NK-92 (cell line): ENCODE measurements around the gene CMTM4.

ENCODE experiments used
- DNase-seq: peaks from one replicate; lab custom pipeline; 2025; ENCODE audit not compliant: unreplicated experiment; lab: John Stamatoyannopoulos, UW

The CMTM4 gene

DNA sequence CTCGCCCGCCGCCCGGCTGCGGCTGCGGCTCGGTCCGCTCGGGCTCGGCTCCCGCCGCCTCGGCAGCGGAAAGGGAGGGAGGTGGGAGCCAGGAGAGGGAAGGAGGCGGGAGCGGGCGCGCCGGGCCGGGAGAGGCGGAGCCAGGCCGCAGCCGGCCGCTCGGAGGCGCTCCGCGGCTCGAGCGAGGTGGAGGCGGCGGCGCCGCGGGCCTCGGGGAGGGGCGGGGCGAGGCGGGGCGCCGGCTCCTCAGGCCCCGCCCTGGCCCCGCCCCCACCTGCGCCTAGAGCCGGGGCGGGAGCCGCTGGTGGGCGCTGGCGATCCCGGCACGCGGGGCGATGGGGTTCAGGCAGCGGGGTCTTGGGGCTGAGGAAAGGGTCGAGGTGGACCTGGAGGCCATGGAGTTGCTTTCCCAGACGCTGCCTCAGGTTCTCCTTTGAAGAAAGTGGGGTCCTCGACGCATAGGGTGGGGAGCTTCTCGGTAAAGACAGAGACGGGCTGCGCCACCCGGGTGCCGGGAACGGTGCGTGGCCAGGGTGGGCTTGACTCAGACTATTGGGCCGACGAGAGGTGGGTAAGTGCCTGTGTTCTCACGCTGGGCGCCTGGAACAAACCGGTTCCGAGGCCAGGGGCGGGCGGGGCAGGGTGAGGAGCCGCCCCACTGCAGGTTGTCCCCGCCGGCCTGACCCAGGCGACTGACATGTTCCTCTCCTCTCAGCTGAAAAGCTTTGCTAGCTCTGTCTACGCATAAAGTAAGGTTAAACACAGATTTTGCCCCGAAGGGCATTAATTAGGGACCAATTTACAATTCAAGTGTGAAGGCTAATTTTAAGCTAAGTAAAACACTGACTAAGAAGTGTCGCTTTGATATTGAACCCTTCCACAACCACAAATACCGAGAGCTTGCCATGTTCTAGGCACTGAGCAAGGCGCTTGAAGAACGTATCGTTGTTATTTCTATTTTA, at the start of gene CMTM4:
Gene CMTM4, minus strand, starts transcription at position 75 of the 962 bp plus-strand sequence. CDS start 218 bp downstream, outside the sequence.
- DNase-seq = no peak

GRCh38 chr16:66746048-66746447, 49.5 kb upstream of the CMTM4 start:
- no peak for DNase-seq

- no peak for DNase-seq
Measured at GRCh38 chr16:66741950-66742808, 45.6 kb upstream of the CMTM4 start.

- DNase-seq = no peak
Measured at GRCh38 chr16:66741169-66741900, 44.8 kb upstream of the CMTM4 start.

GRCh38 chr16:66740533-66740932, 44.0 kb upstream of the CMTM4 start:
- DNase-seq = no peak

DNA sequence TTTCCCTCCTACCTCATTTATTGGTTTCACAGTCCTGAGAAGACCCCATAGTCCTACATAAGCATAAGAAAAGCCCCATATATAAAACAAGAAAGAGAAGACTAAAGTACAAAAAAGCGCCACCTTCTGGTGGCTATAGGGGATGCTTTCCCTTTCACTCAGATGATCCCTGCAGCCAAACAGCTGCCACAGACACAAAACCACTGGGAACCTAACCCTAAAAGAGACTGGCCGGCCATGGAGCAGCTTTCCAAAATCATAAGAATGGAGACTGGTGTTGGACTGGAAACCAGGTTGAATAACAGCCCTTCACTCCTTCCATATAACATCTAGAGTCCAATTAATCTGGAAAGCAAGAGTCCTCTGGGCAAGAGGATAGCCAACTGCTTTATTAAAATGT, 43.5 kb upstream of the CMTM4 start:
- no peak for DNase-seq

DNA sequence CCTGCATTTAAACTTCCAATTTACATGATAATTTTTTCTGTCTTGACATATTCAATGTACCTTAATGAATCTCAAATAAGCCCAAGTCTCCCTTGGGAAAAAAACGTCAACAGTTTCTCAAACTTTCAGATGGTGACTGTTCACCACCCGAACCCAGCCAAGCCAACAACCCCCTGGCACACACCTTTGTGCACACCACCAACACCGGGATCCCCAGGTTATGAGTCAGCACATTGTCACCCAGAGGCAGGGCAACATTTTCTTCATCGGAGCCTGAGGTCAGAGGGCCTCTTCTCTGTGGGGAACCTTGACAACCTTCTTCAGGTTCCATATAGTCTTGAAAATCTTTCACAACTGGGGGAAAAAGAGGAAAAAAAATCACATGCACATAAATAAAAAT, 39.3 kb upstream of the CMTM4 start:
- DNase-seq = no peak

DNA sequence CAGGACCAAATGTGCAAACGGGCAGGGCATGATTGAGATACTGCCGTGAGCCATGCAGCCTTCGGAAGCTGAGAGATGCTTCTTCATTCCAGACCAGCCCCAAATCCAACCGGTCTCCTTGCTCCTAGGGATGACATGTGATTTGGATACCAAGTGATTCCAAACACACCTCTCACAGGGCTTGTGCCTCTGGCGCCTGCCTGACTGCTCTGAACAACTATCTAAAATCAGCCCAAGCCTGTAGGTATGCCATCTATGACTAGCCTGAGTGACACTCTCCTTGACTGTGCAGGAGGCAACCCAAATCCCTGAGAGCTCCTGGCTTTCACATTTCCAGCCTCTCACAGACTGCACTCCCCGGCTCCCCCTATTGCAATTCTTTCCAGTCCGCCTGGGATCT, 34.6 kb upstream of the CMTM4 start:
- DNase-seq = no peak

DNA sequence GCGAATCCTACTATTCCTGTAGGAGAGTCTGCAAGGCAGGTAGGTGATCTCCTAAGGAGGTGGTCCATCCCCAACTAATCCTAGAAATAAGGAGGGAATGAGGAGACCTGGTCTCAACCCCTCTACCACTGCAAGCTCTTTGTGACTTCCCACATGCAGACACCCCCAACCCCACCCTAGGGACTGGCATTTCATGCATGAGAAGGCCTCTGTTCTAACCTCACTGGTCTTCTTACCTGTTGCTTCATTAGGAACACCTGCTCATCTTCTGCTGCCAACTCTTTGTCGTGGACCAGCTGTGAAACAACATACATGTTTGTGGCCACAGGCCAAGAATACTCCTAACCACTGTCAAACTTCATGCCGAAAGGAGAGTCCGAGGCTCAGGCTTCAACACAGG, 32.3 kb upstream of the CMTM4 start:
- no peak for DNase-seq

DNA sequence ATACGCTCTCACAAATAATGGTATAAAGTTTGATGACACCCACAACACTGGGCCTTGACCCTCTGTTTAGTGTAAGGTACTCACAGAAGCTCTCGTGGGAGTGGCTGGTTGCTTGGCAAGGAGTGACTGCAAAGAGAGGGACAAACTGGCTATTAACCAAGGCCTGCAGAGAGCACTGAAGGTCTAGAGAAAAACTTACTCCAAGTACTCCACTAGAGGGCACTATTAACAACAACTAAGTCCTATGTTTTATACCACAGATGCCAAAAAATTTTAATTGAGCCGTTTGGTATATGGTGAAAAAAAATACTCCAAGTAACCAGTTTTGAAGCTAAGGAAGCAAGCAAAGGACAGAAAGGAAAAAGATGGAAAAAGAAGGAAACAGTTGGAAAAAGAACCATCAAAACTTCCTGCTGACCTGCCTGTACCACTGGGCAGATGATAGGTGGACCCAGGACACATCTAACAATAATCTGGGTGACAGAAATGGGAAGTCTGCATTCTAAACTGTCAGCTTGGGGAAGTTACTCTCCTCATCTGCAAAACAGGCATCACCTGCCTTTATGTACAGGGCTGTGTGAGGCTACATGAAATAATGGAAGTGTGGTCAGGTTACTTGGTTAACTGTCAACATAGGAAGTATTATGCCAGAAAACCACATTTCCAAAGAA, 31.7 kb upstream of the CMTM4 start:
- DNase-seq = no peak

GRCh38 chr16:66720766-66721165, 24.2 kb upstream of the CMTM4 start:
- no peak for DNase-seq

- DNase-seq = no peak
Measured at GRCh38 chr16:66719246-66719645, 22.7 kb upstream of the CMTM4 start.

- no peak for DNase-seq
Measured at GRCh38 chr16:66717776-66718175, 21.2 kb upstream of the CMTM4 start.

DNA sequence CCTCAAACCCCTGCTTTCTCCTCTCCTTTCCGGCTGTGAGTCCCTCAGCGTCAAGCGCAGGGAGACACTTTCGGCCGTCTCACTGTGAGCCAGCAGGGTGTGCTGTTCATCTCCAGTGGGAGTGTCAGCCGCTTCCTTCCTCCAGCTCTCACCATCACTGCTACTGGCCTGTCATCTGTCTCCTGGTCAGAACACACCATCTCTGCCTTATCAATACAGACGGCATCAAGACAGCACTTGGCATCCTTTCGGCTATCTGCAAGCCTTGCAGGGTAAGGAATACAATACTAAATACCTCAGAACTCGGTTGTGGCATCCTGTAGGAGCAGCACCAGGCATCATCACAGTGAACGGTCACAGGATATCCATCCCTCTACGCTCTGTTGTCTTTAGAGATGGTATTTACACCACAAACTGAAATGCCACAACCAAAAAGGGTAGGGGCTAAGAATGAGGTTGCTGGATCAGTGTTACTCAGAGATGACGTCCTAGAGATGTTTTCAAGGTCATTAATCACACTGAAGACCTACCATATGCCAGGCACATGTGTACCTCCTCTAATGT, 20.7 kb upstream of the CMTM4 start:
- no peak for DNase-seq

DNA sequence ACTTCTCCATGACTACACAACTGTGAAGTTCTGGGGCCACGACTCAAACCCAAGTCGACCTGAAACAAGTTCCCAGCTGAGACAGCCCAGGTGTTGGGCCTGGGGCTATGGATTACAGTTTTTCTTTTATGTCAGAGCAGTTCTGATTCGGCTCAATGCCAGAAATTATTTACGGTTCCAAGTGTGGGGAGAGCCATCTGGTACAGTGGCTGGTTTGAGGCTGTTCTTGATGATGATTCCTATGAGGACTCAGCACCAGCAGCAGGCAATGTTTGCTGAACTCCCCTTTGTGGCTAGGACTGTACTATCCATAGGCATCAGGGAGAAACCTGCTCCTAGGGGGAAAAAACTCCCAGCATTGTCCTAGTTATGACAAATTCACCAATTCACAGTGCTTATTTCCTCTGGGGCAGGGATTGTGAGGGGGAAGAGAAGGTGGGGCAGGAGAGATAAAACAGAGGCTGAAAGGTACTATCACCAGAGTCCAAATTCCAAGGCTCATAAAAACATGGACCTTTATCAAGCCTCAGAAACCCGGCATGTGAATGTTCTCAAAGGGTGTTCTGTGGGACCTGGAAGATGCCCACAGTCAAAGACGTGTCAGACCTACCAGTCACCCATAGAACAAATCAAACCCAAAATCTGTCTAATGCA, 18.2 kb upstream of the CMTM4 start:
- no peak for DNase-seq

- DNase-seq = no peak
Measured at GRCh38 chr16:66714062-66714461, 17.5 kb upstream of the CMTM4 start.

DNA sequence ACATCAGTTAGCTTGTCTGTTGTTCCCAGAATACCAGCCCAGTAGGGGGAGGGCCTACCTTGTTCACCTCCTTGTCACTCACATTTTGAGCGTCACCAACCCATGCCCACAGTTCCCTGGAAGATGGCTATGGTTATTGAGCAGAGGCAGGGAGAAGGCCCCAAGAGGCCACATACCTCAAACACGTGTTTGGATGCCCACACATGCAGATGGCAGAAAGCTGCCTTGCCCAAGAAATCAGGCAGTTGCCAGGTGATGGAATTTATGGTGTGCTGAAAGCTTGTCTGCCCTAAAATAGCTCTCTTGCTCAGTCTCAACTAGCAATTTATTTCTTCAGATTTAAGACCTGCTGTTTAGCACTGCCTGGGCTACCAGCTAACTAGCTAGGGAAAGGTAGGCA, 16.5 kb upstream of the CMTM4 start:
- no peak for DNase-seq

- DNase-seq = no peak
Measured at GRCh38 chr16:66712512-66712911, 16.0 kb upstream of the CMTM4 start.

- DNase-seq = no peak
Measured at GRCh38 chr16:66711581-66711980, 15.0 kb upstream of the CMTM4 start.

DNA sequence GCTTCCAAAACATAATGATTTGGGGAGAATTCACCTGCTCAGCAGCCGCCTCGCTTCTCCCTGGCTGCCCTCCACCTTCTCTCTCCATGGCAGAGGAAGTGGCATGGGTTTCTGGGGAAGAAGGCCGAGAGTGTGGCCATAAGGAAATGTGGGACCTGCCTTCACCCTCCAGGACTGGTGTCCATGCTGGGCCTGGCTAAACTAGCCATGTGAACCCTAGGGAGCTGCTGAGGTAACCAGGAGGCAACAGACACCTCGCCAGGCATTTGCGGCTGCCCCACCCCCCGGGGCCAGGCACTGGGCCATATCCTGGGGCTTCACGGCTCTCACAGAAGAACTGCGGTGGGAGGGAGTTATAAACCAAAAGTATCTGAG, 9.9 kb upstream of the CMTM4 start:
- DNase-seq = no peak
